ENCODE results near the gene KCNQ5. TPM values are rescaled to one million over a fixed set of nuclear protein-coding genes. Genes with fewer than 3 reads are reported as not detected.

The KCNQ5 gene
- total RNA-seq, 1 experiment from 2014 or later, result 0.07 TPM

DNA sequence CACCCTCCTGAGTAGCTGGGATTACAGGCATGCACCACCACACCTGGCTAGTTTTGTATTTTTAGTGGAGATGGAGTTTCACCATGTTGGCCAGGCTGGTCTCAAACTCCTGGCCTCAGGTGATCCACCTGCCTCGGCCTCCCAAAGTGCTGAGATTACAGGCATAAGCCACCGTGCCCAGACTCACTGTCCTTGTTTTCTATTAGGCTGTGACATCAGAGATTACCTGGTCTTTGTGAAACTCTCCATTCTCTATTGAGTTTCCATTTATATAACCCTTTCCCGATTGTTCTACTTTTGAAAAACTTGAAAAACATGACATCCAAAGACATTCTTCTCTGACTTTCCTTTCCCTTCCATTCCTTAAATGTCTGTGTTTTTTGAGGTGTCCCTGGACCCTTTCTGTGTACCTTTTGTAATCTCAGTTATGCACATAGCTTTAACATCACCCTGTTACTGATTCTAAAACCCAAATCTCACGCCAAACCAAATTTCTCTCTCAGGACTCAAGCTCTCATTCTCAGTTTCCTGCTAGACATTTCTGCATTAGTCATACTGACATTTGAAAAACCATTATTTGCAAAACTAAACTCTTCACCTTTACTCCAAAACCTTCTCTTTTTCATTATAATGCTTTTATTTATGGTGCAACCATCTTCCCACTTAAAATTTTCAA, 466.4 kb downstream of the KCNQ5 start:
- H3K9ac ChIP-seq (ENCODE audit: extremely low read depth, insufficient read length, low read length), result no peak overlapping the region
- H2BK120ac ChIP-seq (ENCODE audit: low read depth, low read length, poor library complexity, severe bottlenecking), result no peak overlapping the region
- DNase-seq, result no peak
- no peak overlapping the region for H3K56ac ChIP-seq (ENCODE audit: insufficient read length, low read depth, low read length)
- H3K27me3 ChIP-seq (ENCODE audit: insufficient read depth, low read length), result no peaks in the 10 kb centered on the region
- H3K9me3 Mint-ChIP-seq, result peaks cover 2 to 3% of the 10 kb centered on the region in 2 experiments; a peak in 1 of 5 replicates
- TF ChIP-seq, protein P1, sequence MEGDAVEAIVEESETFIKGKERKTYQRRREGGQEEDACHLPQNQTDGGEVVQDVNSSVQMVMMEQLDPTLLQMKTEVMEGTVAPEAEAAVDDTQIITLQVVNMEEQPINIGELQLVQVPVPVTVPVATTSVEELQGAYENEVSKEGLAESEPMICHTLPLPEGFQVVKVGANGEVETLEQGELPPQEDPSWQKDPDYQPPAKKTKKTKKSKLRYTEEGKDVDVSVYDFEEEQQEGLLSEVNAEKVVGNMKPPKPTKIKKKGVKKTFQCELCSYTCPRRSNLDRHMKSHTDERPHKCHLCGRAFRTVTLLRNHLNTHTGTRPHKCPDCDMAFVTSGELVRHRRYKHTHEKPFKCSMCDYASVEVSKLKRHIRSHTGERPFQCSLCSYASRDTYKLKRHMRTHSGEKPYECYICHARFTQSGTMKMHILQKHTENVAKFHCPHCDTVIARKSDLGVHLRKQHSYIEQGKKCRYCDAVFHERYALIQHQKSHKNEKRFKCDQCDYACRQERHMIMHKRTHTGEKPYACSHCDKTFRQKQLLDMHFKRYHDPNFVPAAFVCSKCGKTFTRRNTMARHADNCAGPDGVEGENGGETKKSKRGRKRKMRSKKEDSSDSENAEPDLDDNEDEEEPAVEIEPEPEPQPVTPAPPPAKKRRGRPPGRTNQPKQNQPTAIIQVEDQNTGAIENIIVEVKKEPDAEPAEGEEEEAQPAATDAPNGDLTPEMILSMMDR (conservative IDR thresholded peaks at IDR 0.05), result no peak
- H4K8ac ChIP-seq (replicated peaks; ENCODE audit: insufficient read length, low read depth, low read length), result no peak overlapping the region
- H2BK12ac ChIP-seq (ENCODE audit: insufficient read length, low read depth, low read length), result no peak overlapping the region
- no peak overlapping the region for H4K91ac ChIP-seq (ENCODE audit: insufficient read length, low read depth, low read length)
- H2AFZ ChIP-seq (ENCODE audit: low read length), result no peak overlapping the region
- H2AK5ac ChIP-seq (ENCODE audit: insufficient read length, low read length), result no peak overlapping the region
- no peak overlapping the region for H4K5ac ChIP-seq (ENCODE audit: insufficient read length, low read depth, low read length)
- H3K79me2 ChIP-seq (ENCODE audit: insufficient read depth, low read length), result no peaks in the 10 kb centered on the region
- H3K4me1 ChIP-seq (ENCODE audit: insufficient read depth, low read length), result no peaks in the 10 kb centered on the region; the same call in 1 of the 2 replicates
- H3K4me3 Mint-ChIP-seq, result no peak overlapping the region
- no peaks in the 10 kb centered on the region for H3K27me3 Mint-ChIP-seq (ENCODE audit: low read depth)
- no peak overlapping the region for H3K23ac ChIP-seq (ENCODE audit: insufficient read length, low read depth, low read length)
- H3K9me3 ChIP-seq (ENCODE audit: control insufficient read depth, low read depth, low read length), result no peaks in the 10 kb centered on the region
- H3K4me1 Mint-ChIP-seq, result peaks cover 12 to 18% of the 10 kb centered on the region in 2 experiments
- H3K4ac ChIP-seq (ENCODE audit: low read depth, low read length), result no peak overlapping the region
- no peaks in the 10 kb centered on the region for H4K20me1 ChIP-seq (ENCODE audit: control insufficient read depth, insufficient read depth, insufficient read length)
- no peaks in the 10 kb centered on the region for H3K79me1 ChIP-seq (ENCODE audit: insufficient read depth, low read depth, low read length, poor library complexity, severe bottlenecking)
- H3T11ph ChIP-seq (ENCODE audit: low read length), result no peak overlapping the region
- no peak overlapping the region for H2BK5ac ChIP-seq (ENCODE audit: insufficient read length, low read length)
- H3K14ac ChIP-seq (ENCODE audit: insufficient read depth, low read length), result no peak overlapping the region
- H3K27ac ChIP-seq (ENCODE audit: insufficient read length, low read depth, low read length), result no peak overlapping the region
- WGBS (ENCODE audit: extremely low coverage, insufficient read length, low lambda C conversion rate), result no CpG with 5 or more reads among the region's 4 CpGs
- H2BK20ac ChIP-seq (ENCODE audit: low read depth, low read length, poor library complexity, severe bottlenecking), result no peak overlapping the region
- no peak overlapping the region for H3K4me2 ChIP-seq (ENCODE audit: insufficient read depth, insufficient read length, low read length)
- H2BK15ac ChIP-seq (ENCODE audit: low read depth, low read length), result no peak overlapping the region
- H3K27ac Mint-ChIP-seq, result no peak overlapping the region
- H3K36me3 Mint-ChIP-seq (ENCODE audit: insufficient read depth in 1 of 3, low read depth in 3 of 3), result no peaks in the 10 kb centered on the region; a peak in 2 of 7 replicates
- no peak overlapping the region for H3K18ac ChIP-seq (ENCODE audit: insufficient read length, low read depth, low read length)
- no peaks in the 10 kb centered on the region for H3K23me2 ChIP-seq (ENCODE audit: insufficient read length, low read depth, low read length, poor library complexity, severe bottlenecking)

Data from H9 (cell line).